GM23248 (cell line): ENCODE results near the gene TEX47.

Experiments used
- EZH2 ChIP-seq: fragments of 200-600 bp; sonication (generic); IDR thresholded peaks from 2 replicates; pipeline ENCODE4 v1.6.1; 2018; ENCODE audit warnings: antibody characterized with exemption, mild to moderate bottlenecking; ENCODE audit not compliant: insufficient read depth, poor library complexity, severe bottlenecking
- EZH2phosphoT487 ChIP-seq: fragments of 200-600 bp; sonication (generic); IDR thresholded peaks from 2 replicates; pipeline ENCODE4 v1.6.1; 2018; ENCODE audit warnings: antibody characterized with exemption, moderate library complexity, mild to moderate bottlenecking, low read depth; ENCODE audit not compliant: insufficient read depth

DNA sequence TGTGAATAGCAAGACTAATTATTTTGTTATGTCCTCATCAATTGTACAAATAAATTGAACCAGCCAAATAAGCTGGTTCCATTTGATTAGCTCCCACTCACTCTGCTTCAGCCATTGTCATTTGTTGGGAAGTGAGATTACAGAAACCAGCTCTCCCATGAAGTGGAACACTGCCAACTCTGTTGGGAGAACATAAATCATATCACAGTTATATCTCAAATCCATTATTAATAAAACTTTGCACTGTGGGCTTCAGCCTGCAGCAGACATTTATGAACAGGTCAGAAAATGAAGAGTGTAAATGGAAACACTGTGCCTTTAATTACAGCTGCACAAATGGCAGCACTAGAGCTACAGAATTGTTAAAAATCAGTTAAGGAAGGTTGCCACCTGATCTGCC lies 46.7 kb upstream of the TEX47 start:
- no peak for TF ChIP-seq EZH2
- TF ChIP-seq EZH2phosphoT487: no peak
